Measurements from ENCODE around the gene RNF151. TPM values are rescaled to one million over a fixed set of nuclear protein-coding genes. Genes with fewer than 3 reads are reported as not detected.
A peak's percentile ranks its signal among the peaks of the same experiment; 100 is the strongest.
"Not testable (repeated sequence)": the region's sequence is repeated elsewhere in the genome, so short reads cannot be mapped to it uniquely, and the experiment has no call there.

The RNF151 gene
- total RNA-seq, 6 donors from 2014 or later, result 0.37 TPM; not detected in 5

DNA sequence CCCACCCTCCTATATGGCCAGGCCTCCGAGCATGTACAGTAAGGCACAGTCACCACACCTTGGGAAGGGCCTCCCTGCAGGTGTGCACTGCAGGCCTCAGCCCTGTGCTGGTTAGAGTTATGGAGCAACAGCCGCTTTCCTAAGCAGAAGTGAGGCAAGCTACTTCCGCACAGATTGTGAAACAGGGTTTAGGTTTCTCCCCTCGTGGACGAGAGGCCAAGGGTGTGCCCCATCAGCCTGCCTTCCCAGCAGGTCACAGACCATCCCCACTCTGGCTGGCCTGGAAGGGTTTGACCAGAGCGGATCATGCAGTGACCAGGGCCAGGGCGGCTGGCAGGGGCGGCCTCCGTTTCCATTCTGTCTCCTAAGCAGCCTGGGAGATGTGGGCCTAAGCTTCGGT is 28.3 kb upstream of the RNF151 start:
- ATAC-seq (ENCODE audit: low FRiP score in 2 of 2) (peak in 1 of 2 donors; percentile 25), DNase-seq (peak in 1 of 2 donors; percentile 73)
- no peaks in the 10 kb centered on the region for H3K9me3 ChIP-seq
- H3K36me3 ChIP-seq, result peaks cover 3 to 44% (median 37%) of the 10 kb centered on the region in 4 donors
- peak overlapping the region in 1 of 4 donors; percentile 14 for H3K4me3 ChIP-seq
- H3K4me1 ChIP-seq, result peaks cover 9 to 16% (median 15%) of the 10 kb centered on the region in 4 donors
- TF ChIP-seq, protein P1, sequence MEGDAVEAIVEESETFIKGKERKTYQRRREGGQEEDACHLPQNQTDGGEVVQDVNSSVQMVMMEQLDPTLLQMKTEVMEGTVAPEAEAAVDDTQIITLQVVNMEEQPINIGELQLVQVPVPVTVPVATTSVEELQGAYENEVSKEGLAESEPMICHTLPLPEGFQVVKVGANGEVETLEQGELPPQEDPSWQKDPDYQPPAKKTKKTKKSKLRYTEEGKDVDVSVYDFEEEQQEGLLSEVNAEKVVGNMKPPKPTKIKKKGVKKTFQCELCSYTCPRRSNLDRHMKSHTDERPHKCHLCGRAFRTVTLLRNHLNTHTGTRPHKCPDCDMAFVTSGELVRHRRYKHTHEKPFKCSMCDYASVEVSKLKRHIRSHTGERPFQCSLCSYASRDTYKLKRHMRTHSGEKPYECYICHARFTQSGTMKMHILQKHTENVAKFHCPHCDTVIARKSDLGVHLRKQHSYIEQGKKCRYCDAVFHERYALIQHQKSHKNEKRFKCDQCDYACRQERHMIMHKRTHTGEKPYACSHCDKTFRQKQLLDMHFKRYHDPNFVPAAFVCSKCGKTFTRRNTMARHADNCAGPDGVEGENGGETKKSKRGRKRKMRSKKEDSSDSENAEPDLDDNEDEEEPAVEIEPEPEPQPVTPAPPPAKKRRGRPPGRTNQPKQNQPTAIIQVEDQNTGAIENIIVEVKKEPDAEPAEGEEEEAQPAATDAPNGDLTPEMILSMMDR (IDR thresholded peaks at IDR 0.05), result no peak
- TF ChIP-seq POLR2AphosphoS5 (IDR thresholded peaks at IDR 0.05), result peak; percentile 67 to 68
- H3K27me3 ChIP-seq, result no peaks in the 10 kb centered on the region
- 72 to 83% methylated on average over 7 to 10 of the region's 10 CpGs for whole genome bisulfite sequencing, 2 donors
- H3K27ac ChIP-seq, result peak overlapping the region; percentile 40 to 94 (median 73)

DNA sequence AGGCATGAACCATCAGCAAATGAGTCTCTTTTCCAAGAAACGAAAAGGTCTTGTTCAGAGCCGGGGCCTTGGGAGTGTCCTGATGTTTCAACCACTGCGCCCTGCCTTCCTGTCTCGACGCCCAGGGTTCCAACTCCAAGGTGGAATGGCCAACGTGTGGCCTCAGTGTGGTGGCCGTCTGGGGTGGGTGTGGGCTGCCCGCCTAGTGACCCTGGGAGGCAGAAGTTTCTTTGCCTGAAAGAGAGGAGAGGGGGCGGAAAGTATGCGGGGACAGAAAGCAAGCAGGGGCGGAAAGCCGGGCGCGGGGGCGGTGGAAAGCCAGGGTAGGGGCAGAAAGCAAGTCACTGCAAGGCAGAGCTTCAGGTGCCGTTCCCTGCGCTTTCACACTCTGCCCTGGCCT is 27.7 kb upstream of the RNF151 start:
- Histone ChIP-seq H3K4me3 (peak overlapping the region in 1 of 4 donors; percentile 14), H3K36me3 (peaks cover 3 to 44% (median 37%) of the 10 kb centered on the region in 4 donors), H3K4me1 (peaks cover 13 to 20% (median 16%) of the 10 kb centered on the region in 4 donors), H3K27ac (peak overlapping the region; percentile 40 to 94 (median 73)), H3K9me3 (no peaks in the 10 kb centered on the region), H3K27me3 (no peaks in the 10 kb centered on the region)
- 91% methylated on average over 15 to 16 of the region's 17 CpGs for WGBS, 2 donors
- DNase-seq (peak in 1 of 2 donors; percentile 83), ATAC-seq (ENCODE audit: low FRiP score in 2 of 2) (no peak)
- TF ChIP-seq POLR2A (IDR thresholded peaks at IDR 0.05), result no peak
- no peak for TF ChIP-seq EP300 (IDR thresholded peaks at IDR 0.05)

DNA sequence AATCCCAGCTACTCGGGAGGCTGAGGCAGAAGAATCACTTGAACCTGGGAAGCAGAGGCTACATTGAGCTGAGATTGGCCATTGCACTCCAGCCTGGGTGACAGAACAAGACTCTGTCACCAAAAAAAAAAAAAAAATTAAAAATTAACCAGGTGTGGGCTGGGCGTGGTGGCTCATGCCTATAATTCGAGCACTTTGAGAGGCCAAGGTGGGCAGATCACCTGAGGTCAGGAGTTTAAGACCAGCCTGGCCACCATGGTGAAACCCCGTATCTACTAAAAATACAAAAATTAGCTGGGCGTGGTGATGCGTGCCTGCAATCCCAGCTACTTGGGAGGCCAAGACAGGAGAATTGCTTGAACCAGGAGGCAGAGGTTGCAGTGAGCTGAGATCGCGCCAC is 26.8 kb upstream of the RNF151 start:
- not testable (repeated sequence) for DNase-seq; H3K4me3 ChIP-seq; ATAC-seq (ENCODE audit: low FRiP score in 2 of 2); H3K9me3 ChIP-seq; H3K27me3 ChIP-seq
- Histone ChIP-seq H3K4me1 (peaks cover 13 to 23% (median 16%) of the 10 kb centered on the region in 4 donors), H3K27ac (peak overlapping the region in 1 of 4 donors; percentile 94), H3K36me3 (peaks cover 3 to 44% (median 37%) of the 10 kb centered on the region in 4 donors)
- WGBS, 2 donors, result 92 to 96% methylated on average over 8 of the region's 8 CpGs

DNA sequence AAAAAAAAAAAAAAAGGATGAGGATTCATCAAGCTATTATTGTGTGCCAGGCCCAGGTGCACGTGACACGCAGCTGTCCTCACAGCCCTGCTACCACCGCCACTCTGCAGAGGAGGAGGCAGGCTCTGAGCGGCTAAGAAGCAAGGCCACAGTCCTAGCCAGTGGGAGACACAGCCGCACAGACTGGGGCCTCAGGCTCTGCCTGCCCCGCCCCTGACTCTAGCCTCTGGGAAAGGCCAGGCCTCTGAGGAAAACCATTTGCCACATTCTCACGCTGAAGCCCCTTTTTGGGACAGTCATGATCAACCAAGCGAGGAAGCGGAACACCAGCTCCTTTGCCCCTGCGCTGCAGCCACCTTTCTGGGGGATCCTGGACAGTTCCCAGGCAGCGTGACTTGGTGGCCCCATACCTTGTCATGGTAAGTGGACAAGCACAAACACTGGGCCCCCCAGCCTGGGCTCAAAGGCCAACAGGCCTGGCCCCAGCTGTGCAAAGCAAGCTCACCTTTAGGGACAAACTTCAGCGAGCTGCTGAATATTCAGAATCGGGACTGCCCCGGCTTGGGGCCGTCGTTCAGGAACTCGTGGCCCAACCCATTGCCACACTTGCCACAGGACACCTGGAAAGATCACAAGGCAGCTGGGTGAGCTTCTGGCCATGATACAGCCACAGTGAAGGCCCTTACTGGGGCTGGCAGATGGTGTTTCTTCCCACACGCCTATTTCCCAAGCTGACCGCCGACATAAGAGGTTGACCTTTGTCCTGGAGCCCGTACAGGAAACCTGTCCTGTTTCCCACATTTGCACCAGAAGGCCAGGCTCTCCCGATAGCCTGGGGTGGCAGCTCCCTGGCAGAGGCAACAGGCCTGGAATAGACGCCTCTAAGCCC is 26.1 kb upstream of the RNF151 start:
- H3K36me3 ChIP-seq, result peaks cover 3 to 44% (median 37%) of the 10 kb centered on the region in 4 donors

DNA sequence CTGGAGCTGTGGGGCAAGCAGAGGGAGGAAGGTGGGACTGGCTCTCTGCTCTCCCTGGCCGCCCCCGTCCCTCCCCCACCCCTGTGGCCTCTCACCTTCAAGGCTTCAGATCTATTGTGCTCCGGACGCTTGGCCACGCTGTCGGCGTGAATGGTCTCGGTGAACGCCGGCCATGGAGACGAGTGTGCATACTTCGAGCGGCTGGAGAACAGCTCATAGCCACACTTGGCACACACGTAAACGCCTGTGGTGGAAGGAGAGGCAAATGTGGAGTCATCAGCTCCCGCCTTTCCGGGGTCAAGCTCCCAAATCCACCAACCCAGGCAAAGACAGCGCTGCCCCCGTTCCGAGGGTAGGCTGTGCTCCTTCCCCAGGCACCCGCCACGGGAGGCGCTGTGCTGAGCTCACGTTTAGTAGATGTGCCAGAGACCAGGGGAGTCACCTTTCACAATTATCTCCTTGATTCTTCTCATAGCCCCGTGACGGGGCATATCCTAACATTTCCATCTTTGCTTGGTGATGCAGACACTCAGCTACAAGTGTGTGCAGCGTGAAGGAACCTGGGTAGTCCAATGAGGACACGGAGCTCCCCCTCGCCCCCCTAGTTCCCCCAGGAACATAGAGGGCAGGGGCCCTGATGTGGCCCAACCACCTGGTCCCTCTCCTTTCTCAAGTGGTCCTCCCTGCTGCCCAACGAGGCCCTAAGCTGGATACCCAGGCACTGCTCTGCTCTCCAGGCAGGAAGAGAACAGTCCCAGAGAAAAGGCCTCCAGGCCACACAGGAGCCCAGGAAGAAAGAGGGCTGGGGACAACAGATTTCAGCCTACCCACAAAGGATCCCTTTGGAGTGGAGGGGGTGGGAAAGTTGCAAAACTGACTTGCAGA is 25.3 kb upstream of the RNF151 start:
- no peak for ATAC-seq (ENCODE audit: low FRiP score in 2 of 2)
- DNase-seq, result peak in 1 of 2 donors; percentile 85
- TF ChIP-seq POLR2AphosphoS5 (IDR thresholded peaks at IDR 0.05), result no peak
- TF ChIP-seq, protein P1 (IDR thresholded peaks at IDR 0.05), result no peak
- no peak for TF ChIP-seq POLR2A (IDR thresholded peaks at IDR 0.05)
- TF ChIP-seq EP300 (IDR thresholded peaks at IDR 0.05), result no peak
- Histone ChIP-seq H3K27ac (peak overlapping the region; percentile 80 to 96 (median 88)), H3K27me3 (no peaks in the 10 kb centered on the region), H3K4me1 (peaks cover 13 to 23% (median 16%) of the 10 kb centered on the region in 4 donors), H3K36me3 (peaks cover 3 to 44% (median 37%) of the 10 kb centered on the region in 4 donors), H3K4me3 (peak overlapping the region in 3 of 4 donors; percentile 87 to 96 (median 95)), H3K9me3 (no peaks in the 10 kb centered on the region)
- 86 to 93% methylated on average over 29 to 30 of the region's 30 CpGs for WGBS, 2 donors

More for the DNA sequence above, 26.1 kb upstream of the RNF151 start:
- Histone ChIP-seq H3K9me3 (no peaks in the 10 kb centered on the region), H3K27me3 (no peaks in the 10 kb centered on the region), H3K4me3 (peak overlapping the region in 2 of 4 donors; percentile 87 to 96), H3K27ac (peak overlapping the region in 2 of 4 donors; percentile 94 to 96), H3K4me1 (peaks cover 13 to 23% (median 16%) of the 10 kb centered on the region in 4 donors)
- no peak for DNase-seq
- ATAC-seq (ENCODE audit: low FRiP score in 2 of 2), result no peak
- 87 to 89% methylated on average over 17 to 23 of the region's 23 CpGs for WGBS, 2 donors
- TF ChIP-seq POLR2A (IDR thresholded peaks at IDR 0.05), result no peak
- TF ChIP-seq, protein P1 (IDR thresholded peaks at IDR 0.05), result no peak
- TF ChIP-seq EP300 (IDR thresholded peaks at IDR 0.05), result no peak
- TF ChIP-seq POLR2AphosphoS5 (IDR thresholded peaks at IDR 0.05), result no peak
